GM21786 (cell line): ENCODE measurements around the gene SOSTDC1.
A peak's percentile ranks its signal among the peaks of the same experiment; 100 is the strongest.
"Not testable (repeated sequence)": the region's sequence is repeated elsewhere in the genome, so short reads cannot be mapped to it uniquely, and the experiment has no call there.

Experiments used
- ATAC-seq: cut with Tn5 transposase; IDR thresholded peaks from one replicate; pipeline ENCODE4 v1.9.1; 2021; ENCODE audit not compliant: unreplicated experiment

The SOSTDC1 gene

GRCh38 chr7:16463520-16463919 lies 2.0 kb downstream of the SOSTDC1 start:
- no peak for ATAC-seq

GRCh38 chr7:16462431-16462889 lies 3.1 kb downstream of the SOSTDC1 start:
- no peak for ATAC-seq

- ATAC-seq = no peak
Observed at GRCh38 chr7:16460789-16461493, 4.6 kb downstream of the SOSTDC1 start.

- ATAC-seq = not testable (repeated sequence)
Observed at GRCh38 chr7:16456303-16456702, 9.2 kb downstream of the SOSTDC1 start.

- no peak for ATAC-seq
Observed at GRCh38 chr7:16455591-16455990, 9.9 kb downstream of the SOSTDC1 start.

GRCh38 chr7:16450366-16450765 lies 15.2 kb downstream of the SOSTDC1 start:
- ATAC-seq = no peak

GRCh38 chr7:16447876-16448275 lies 17.7 kb downstream of the SOSTDC1 start:
- ATAC-seq = no peak

GRCh38 chr7:16446508-16446907 lies 19.0 kb downstream of the SOSTDC1 start:
- ATAC-seq = no peak

- not testable (repeated sequence) for ATAC-seq
Observed at GRCh38 chr7:16443871-16444270, 21.7 kb downstream of the SOSTDC1 start.

- ATAC-seq = no peak
Observed at GRCh38 chr7:16438988-16439387, 26.6 kb downstream of the SOSTDC1 start.

GRCh38 chr7:16436306-16436705 lies 29.2 kb downstream of the SOSTDC1 start:
- ATAC-seq = no peak

- no peak for ATAC-seq
Observed at GRCh38 chr7:16433568-16434122, 31.9 kb downstream of the SOSTDC1 start.

GRCh38 chr7:16432425-16432731 lies 33.2 kb downstream of the SOSTDC1 start:
- ATAC-seq = no peak

GRCh38 chr7:16431646-16432424 lies 33.7 kb downstream of the SOSTDC1 start:
- ATAC-seq = peak; percentile 62

GRCh38 chr7:16430133-16430532 lies 35.4 kb downstream of the SOSTDC1 start:
- no peak for ATAC-seq

GRCh38 chr7:16428672-16429071 lies 36.9 kb downstream of the SOSTDC1 start:
- ATAC-seq = no peak

GRCh38 chr7:16428182-16428581 lies 37.4 kb downstream of the SOSTDC1 start:
- ATAC-seq = no peak

- no peak for ATAC-seq
Observed at GRCh38 chr7:16423761-16424160, 41.8 kb downstream of the SOSTDC1 start.

GRCh38 chr7:16422917-16423316 lies 42.6 kb downstream of the SOSTDC1 start:
- ATAC-seq = no peak

- no peak for ATAC-seq
Observed at GRCh38 chr7:16422103-16422435, 43.5 kb downstream of the SOSTDC1 start.

GRCh38 chr7:16421333-16422102 lies 44.0 kb downstream of the SOSTDC1 start, which contains the start of gene CRPPA:
Gene CRPPA, minus strand, starts transcription at chr7:16421538. Its CDS starts 216 bp downstream, at chr7:16421322.
- peak; percentile 25 for ATAC-seq
